ENCODE measurements around the gene PROX1. TPM values are rescaled to one million over a fixed set of nuclear protein-coding genes. Genes with fewer than 3 reads are reported as not detected.

PROX1 gene
- total RNA-seq, 1 donor from 2014 or later: 63.2 TPM

DNA sequence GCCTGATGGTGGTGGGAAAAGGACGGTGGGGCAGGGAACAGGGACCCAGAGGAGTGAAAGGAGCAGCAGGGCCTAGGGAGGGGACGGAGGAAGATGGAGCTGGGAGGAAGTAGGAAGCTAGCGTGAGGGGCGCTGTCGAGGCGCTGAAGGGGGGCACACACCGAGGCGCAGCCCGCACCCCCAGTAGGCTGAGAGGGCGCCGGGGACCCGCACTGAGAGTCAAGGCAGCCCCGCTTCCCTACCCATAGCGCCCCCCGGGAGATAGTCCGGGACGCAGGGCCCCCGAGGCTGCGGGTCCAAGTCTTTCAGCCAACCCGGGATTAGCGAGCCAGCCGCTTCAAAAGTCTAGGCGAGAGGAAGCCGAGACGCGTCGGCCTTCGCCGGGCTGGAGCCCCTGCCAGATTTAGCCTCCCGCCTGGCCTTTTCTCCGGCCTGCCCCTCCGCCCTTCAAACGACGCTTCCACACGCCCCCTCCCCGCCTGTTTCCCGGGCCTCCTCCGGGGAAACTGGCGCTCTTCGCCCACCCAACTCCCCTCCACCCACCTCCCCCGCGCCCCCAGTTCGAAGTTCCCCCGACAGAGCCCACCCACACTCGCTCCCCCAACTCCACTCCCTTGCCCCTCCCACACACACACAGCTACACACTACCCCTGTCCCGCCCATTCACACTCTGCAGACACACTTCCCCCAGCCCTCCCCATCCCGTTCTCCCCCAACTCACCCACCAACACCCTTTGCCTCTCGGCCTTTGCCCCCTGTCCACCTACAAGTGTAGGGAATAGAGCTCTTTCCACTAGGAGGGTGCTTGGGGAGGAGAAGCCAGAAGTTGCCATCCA, 7.8 kb upstream of the PROX1 start:
- Mint-ChIP-seq H3K36me3 (ENCODE audit: insufficient read depth) (no peaks in the 10 kb centered on the region), H3K27me3 (peaks cover 45% of the 10 kb centered on the region), H3K4me3 (ENCODE audit: low read depth) (no peak overlapping the region), H3K27ac (peak overlapping the region; percentile 62), H3K4me1 (ENCODE audit: low read depth) (peaks cover 60% of the 10 kb centered on the region), H3K9me3 (ENCODE audit: low read depth) (no peaks in the 10 kb centered on the region)
- no peak for DNase-seq (ENCODE audit: low spot score, unreplicated experiment)
- peak; percentile 27 for TF ChIP-seq CTCF (IDR thresholded peaks at IDR 0.05; ENCODE audit: unreplicated experiment)

GRCh38 chr1:213980906-213981305, 6.9 kb upstream of the PROX1 start:
- no peak for DNase-seq (ENCODE audit: low spot score, unreplicated experiment)
- H3K9me3 Mint-ChIP-seq (ENCODE audit: low read depth): no peaks in the 10 kb centered on the region
- no peak overlapping the region for H3K27ac Mint-ChIP-seq
- H3K4me3 Mint-ChIP-seq (ENCODE audit: low read depth): peak overlapping the region; percentile 6
- H3K27me3 Mint-ChIP-seq: peaks cover 49% of the 10 kb centered on the region
- no peak for TF ChIP-seq CTCF (IDR thresholded peaks at IDR 0.05; ENCODE audit: unreplicated experiment)
- peaks cover 58% of the 10 kb centered on the region for H3K4me1 Mint-ChIP-seq (ENCODE audit: low read depth)
- no peaks in the 10 kb centered on the region for H3K36me3 Mint-ChIP-seq (ENCODE audit: insufficient read depth)

GRCh38 chr1:213982289-213982671, 5.5 kb upstream of the PROX1 start:
- Mint-ChIP-seq H3K4me3 (ENCODE audit: low read depth) (peak overlapping the region; percentile 58), H3K9me3 (ENCODE audit: low read depth) (no peaks in the 10 kb centered on the region), H3K27me3 (peaks cover 59% of the 10 kb centered on the region), H3K4me1 (ENCODE audit: low read depth) (peaks cover 55% of the 10 kb centered on the region), H3K36me3 (ENCODE audit: insufficient read depth) (no peaks in the 10 kb centered on the region), H3K27ac (peak overlapping the region; percentile 42)
- DNase-seq (ENCODE audit: low spot score, unreplicated experiment): no peak
- TF ChIP-seq CTCF (IDR thresholded peaks at IDR 0.05; ENCODE audit: unreplicated experiment): no peak

DNA sequence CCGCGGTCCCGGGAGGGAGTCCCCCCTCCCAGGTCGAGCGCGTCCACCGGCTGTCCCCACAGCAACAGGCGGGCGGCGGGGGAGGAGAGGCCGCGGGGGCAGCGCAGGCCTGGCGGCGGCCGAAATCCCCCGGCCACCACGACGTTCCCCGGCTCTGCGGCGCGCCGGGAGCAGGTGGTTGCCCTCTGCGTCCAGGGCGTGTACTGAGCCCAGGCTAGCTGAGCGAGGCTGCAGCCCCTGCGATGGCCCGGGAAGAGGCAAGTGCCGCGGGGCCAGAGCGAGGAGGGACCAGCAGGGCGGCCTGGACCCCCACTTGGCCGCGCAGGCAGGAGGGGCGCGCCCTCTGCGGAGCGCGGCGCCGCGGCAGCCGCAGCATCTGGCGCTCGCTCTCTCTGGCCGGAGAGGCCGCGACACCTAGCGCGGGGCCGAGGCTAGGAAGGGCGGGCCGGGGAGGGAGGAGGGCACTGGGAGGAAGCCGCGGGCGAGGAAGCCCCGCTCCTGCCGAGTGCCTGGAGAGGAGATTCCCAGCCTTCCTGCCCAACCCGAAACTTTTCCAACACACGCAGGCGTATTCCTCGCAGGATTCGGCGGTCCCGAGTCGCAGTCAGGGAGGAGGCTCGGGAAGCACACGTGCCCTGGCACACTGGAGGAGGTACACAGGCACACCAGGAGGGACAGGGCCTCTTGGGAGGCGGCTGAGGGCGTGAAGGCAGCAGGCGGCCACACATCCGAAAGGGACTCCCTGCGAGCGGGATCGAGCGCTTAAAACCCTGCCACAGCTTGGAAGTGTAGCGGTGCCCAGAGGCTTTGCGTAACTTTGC, 4.9 kb upstream of the PROX1 start:
- peaks cover 49% of the 10 kb centered on the region for H3K4me1 Mint-ChIP-seq (ENCODE audit: low read depth)
- H3K27me3 Mint-ChIP-seq: peaks cover 57% of the 10 kb centered on the region
- no peaks in the 10 kb centered on the region for H3K36me3 Mint-ChIP-seq (ENCODE audit: insufficient read depth)
- no peak for DNase-seq (ENCODE audit: low spot score, unreplicated experiment)
- H3K27ac Mint-ChIP-seq: peak overlapping the region; percentile 56
- peak overlapping the region; percentile 98 for H3K4me3 Mint-ChIP-seq (ENCODE audit: low read depth)
- H3K9me3 Mint-ChIP-seq (ENCODE audit: low read depth): no peaks in the 10 kb centered on the region
- peak; percentile 29 for TF ChIP-seq CTCF (IDR thresholded peaks at IDR 0.05; ENCODE audit: unreplicated experiment)

Data from progenitor cell of endocrine pancreas (in vitro differentiated cells).